CD14-positive monocyte (primary cell): ENCODE measurements around the gene NCOR2. TPM values are rescaled to one million over a fixed set of nuclear protein-coding genes. Genes with fewer than 3 reads are reported as not detected.

Experiments
- DNase-seq, 3 donors: peaks; one replicate each; pipeline ENCODE4 v3.0.0-alpha.2; 2011 to 2022
- H2AFZ ChIP-seq: 2 replicates; pipeline ENCODE4 v1.6.0; 2012; ENCODE audit warnings: mild to moderate bottlenecking, low read depth, low read length, inconsistent platforms; ENCODE audit not compliant: insufficient read depth, poor library complexity, severe bottlenecking
- H3K27ac ChIP-seq, 2 donors: 1 replicate in 1 of 2; 2 replicates in 1 of 2; pipeline ENCODE4 v1.5.1; 2012 to 2013; ENCODE audit warnings: low read length in 2 of 2, control low read depth in 1 of 2, inconsistent platforms in 1 of 2, low read depth in 1 of 2, mild to moderate bottlenecking in 1 of 2
- H3K27me3 ChIP-seq, 2 donors: one replicate each; pipeline versions ENCODE4 v1.6.0 to v1.6.1; 2011 to 2013; ENCODE audit warnings: low read length in 2 of 2; ENCODE audit not compliant: control insufficient read depth in 2 of 2, insufficient read depth in 2 of 2
- H3K36me3 ChIP-seq, 2 donors: replicated peaks in 1 of 2; 1 replicate in 1 of 2; 2 replicates in 1 of 2; pipeline versions ENCODE4 v1.5.1 to v1.6.1; 2012 to 2013; ENCODE audit warnings: low read length in 2 of 2, control low read depth in 1 of 2, inconsistent platforms in 1 of 2, mild to moderate bottlenecking in 1 of 2; ENCODE audit not compliant: insufficient read depth in 2 of 2, control insufficient read depth in 1 of 2
- H3K4me1 ChIP-seq, 2 donors: 1 replicate in 1 of 2; 2 replicates in 1 of 2; pipeline versions ENCODE4 v1.5.1 to v1.6.1; 2012 to 2013; ENCODE audit warnings: low read length in 2 of 2, control low read depth in 1 of 2, inconsistent platforms in 1 of 2, mild to moderate bottlenecking in 1 of 2, moderate library complexity in 1 of 2; ENCODE audit not compliant: insufficient read depth in 2 of 2, control insufficient read depth in 1 of 2
- H3K4me2 ChIP-seq: replicated peaks from 2 replicates; pipeline ENCODE3; 2012; ENCODE audit warnings: low read length, moderate library complexity, mild to moderate bottlenecking; ENCODE audit not compliant: poor library complexity, severe bottlenecking; ENCODE audit errors: extremely low read depth
- H3K4me3 ChIP-seq, 3 experiments: fragments of 200-600 bp in 1 of 3; sonication (generic) in 1 of 3; replicated peaks in 1 of 3; 1 replicate in 2 of 3; 2 replicates in 1 of 3; pipeline ENCODE4 v1.5.1; 2011 to 2013; ENCODE audit warnings: low read length in 3 of 3, mild to moderate bottlenecking in 3 of 3, control low read depth in 2 of 3, low read depth in 2 of 3, inconsistent platforms in 1 of 3, moderate library complexity in 1 of 3
- H3K79me2 ChIP-seq: 2 replicates; pipeline ENCODE4 v1.6.0; 2012; ENCODE audit warnings: mild to moderate bottlenecking, control low read depth, inconsistent platforms, low read length, moderate library complexity; ENCODE audit not compliant: insufficient read depth
- H3K9ac ChIP-seq: 2 replicates; pipeline ENCODE4 v1.6.0; 2017; ENCODE audit warnings: low read length, mild to moderate bottlenecking; ENCODE audit not compliant: insufficient read depth, poor library complexity, severe bottlenecking
- H3K9me3 ChIP-seq, 2 donors: replicated peaks in 1 of 2; 1 replicate in 1 of 2; 2 replicates in 1 of 2; pipeline versions ENCODE4 v1.5.1 to v1.6.1; 2012 to 2013; ENCODE audit warnings: low read length in 2 of 2, control low read depth in 1 of 2; ENCODE audit not compliant: control insufficient read depth in 1 of 2, insufficient read depth in 1 of 2
- H4K20me1 ChIP-seq: 2 replicates; pipeline ENCODE4 v1.6.0; 2012; ENCODE audit warnings: mild to moderate bottlenecking, low read length, control low read depth, moderate library complexity; ENCODE audit not compliant: insufficient read depth
- H3K27ac Mint-ChIP-seq, 7 donors: one replicate each; pipeline ENCODE4 v1.8.0; 2020; ENCODE audit warnings: mild to moderate bottlenecking in 7 of 7, mixed read lengths in 7 of 7, moderate library complexity in 6 of 7, inconsistent platforms in 2 of 7
- H3K27me3 Mint-ChIP-seq, 3 donors: one replicate each; pipeline ENCODE4 v1.8.0; 2021 to 2022; ENCODE audit warnings: low read depth in 3 of 3, mild to moderate bottlenecking in 3 of 3, mixed read lengths in 3 of 3, moderate library complexity in 3 of 3, inconsistent platforms in 1 of 3
- H3K36me3 Mint-ChIP-seq, 2 donors: one replicate each; pipeline ENCODE4 v1.8.0; 2020; ENCODE audit warnings: mixed read lengths in 2 of 2, inconsistent platforms in 1 of 2, mild to moderate bottlenecking in 1 of 2
- H3K4me1 Mint-ChIP-seq: one replicate; pipeline ENCODE4 v1.8.0; 2020; ENCODE audit warnings: mild to moderate bottlenecking, mixed read lengths
- H3K4me3 Mint-ChIP-seq, 2 donors: one replicate each; pipeline ENCODE4 v1.8.0; 2020; ENCODE audit warnings: mild to moderate bottlenecking in 2 of 2, mixed read lengths in 2 of 2, moderate library complexity in 1 of 2
- H3K9me3 Mint-ChIP-seq, 7 donors: one replicate each; pipeline ENCODE4 v1.8.0; 2020 to 2022; ENCODE audit warnings: mixed read lengths in 7 of 7, mild to moderate bottlenecking in 6 of 7, moderate library complexity in 6 of 7, inconsistent platforms in 2 of 7
- CTCF ChIP-seq: fragments of 200-600 bp; IDR thresholded peaks from one replicate; pipeline ENCODE4 v1.8.0; 2022; ENCODE audit warnings: antibody characterized with exemption, mild to moderate bottlenecking
- WGBS: methylation state at CpG from one replicate; pipeline ENCODE4 v1.1.5; 2013; ENCODE audit warnings: missing lambda C conversion rate; ENCODE audit not compliant: insufficient coverage; 5-methylcytosine and 5-hydroxymethylcytosine counted together
- intact Hi-C, 2 donors: fragments of 100-400 bp; cut with micrococcal nuclease; formaldehyde crosslinking; loops; one replicate each; pipeline versions ENCODE4 v1.15.0 to v1.15.1; 2023
- polyA plus RNA-seq, 3 donors: library from polyadenylated mRNA; depleted of rRNA in 1 of 3; unstranded in 2 of 3; stranded (reverse) in 1 of 3; fragments of 300-500 nt in 2 of 3; fragments of >200 nt in 1 of 3; fragmentation: Illumina TruSeq in 2 of 3; gene quantifications; 1 replicate in 2 of 3; 2 replicates in 1 of 3; pipeline ENCODE4 v1.2.3, GENCODE V29; 2012 to 2021

NCOR2 gene
- polyA plus RNA-seq, 3 donors, result 4.7 to 46.8 (median 5.5) TPM

DNA sequence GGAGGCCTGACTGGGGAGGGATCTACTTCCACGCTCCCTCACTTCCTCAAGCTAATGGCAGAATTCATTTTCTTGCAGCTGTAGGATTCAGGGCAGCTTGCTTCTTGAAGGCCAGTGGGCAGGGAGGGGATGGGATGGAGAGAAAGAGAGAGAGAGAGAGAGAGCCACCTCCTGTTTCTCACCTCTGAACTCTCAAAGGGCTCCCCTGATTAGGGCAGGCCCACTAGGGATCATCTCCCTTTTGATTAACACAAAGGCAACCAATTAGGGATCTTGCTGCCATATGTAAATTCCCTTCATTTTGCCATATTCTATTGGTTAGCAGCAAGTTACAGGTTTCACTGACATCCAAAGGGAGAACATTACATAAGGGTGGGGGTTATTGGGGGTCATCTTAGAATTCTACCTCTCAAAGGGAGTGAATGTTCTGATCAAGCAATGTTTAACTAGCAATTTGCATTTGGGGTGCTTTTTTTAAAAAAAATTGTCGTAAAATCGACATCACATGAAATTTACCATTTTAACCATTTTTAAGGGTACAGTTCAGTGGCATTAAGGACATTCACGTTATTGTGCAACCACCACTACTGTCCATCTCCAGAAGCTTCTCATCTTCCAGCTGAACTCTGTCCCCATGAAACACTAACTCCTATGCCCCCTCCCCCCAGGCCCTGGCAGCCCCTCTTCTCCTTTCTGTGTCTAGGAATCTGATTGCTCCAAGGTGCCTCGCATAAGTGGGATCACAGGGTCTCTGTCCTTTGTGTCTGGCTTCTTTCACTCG lies 47.3 kb upstream of the NCOR2 start:
- H3K4me3 Mint-ChIP-seq, result no peak overlapping the region
- H3K36me3 Mint-ChIP-seq, result peaks cover 0 to 2% of the 10 kb centered on the region in 2 donors
- no peak overlapping the region for H3K27ac ChIP-seq
- DNase-seq, result no peak
- no peak overlapping the region for H2AFZ ChIP-seq
- H3K27ac Mint-ChIP-seq, result peak overlapping the region in 1 of 7 donors; percentile 71
- peaks cover 5 to 11% of the 10 kb centered on the region in 2 donors for H3K9me3 ChIP-seq
- H3K9ac ChIP-seq, result no peak overlapping the region
- H3K79me2 ChIP-seq, result no peaks in the 10 kb centered on the region
- peaks cover 0 to 5% of the 10 kb centered on the region in 2 donors for H3K27me3 ChIP-seq
- H3K36me3 ChIP-seq, result no peaks in the 10 kb centered on the region
- no peak overlapping the region for H3K4me2 ChIP-seq
- H4K20me1 ChIP-seq, result no peaks in the 10 kb centered on the region
- H3K4me1 ChIP-seq, result peaks cover 32 to 39% of the 10 kb centered on the region in 2 donors
- no peak overlapping the region for H3K4me3 ChIP-seq
- H3K27me3 Mint-ChIP-seq, result peaks cover 0 to 11% (median 8%) of the 10 kb centered on the region in 3 donors
- no peak for TF ChIP-seq CTCF
- 83% methylated on average over 3 of the region's 6 CpGs for WGBS
- peaks cover 35% of the 10 kb centered on the region for H3K4me1 Mint-ChIP-seq
- intact Hi-C loops, result no loop called here
- H3K9me3 Mint-ChIP-seq, result peaks cover 2 to 10% (median 5%) of the 10 kb centered on the region in 7 donors

GRCh38 chr12:124613151-124613585 lies 45.8 kb upstream of the NCOR2 start:
- H4K20me1 ChIP-seq, result no peaks in the 10 kb centered on the region
- H3K9me3 ChIP-seq, result peaks cover 5 to 11% of the 10 kb centered on the region in 2 donors
- no peak overlapping the region for H3K4me3 Mint-ChIP-seq
- peak overlapping the region in 1 of 7 donors; percentile 18 for H3K27ac Mint-ChIP-seq
- H3K36me3 ChIP-seq, result no peaks in the 10 kb centered on the region
- H3K27me3 ChIP-seq, result peaks cover 0 to 5% of the 10 kb centered on the region in 2 donors
- H3K4me3 ChIP-seq, result no peak overlapping the region
- intact Hi-C loops, result no loop called here
- peaks cover 2 to 10% (median 5%) of the 10 kb centered on the region in 7 donors for H3K9me3 Mint-ChIP-seq
- peaks cover 46% of the 10 kb centered on the region for H3K4me1 Mint-ChIP-seq
- H3K9ac ChIP-seq, result no peak overlapping the region
- no peaks in the 10 kb centered on the region for H3K79me2 ChIP-seq
- peaks cover 0 to 15% (median 9%) of the 10 kb centered on the region in 3 donors for H3K27me3 Mint-ChIP-seq
- TF ChIP-seq CTCF, result no peak
- peaks cover 0 to 2% of the 10 kb centered on the region in 2 donors for H3K36me3 Mint-ChIP-seq
- no peak overlapping the region for H2AFZ ChIP-seq
- H3K27ac ChIP-seq, result no peak overlapping the region
- no peak for DNase-seq
- peaks cover 47 to 51% of the 10 kb centered on the region in 2 donors for H3K4me1 ChIP-seq
- WGBS, result 100% methylated on average over 2 of the region's 3 CpGs
- no peak overlapping the region for H3K4me2 ChIP-seq
